Measurements from ENCODE around the gene OTOP2. TPM values are rescaled to one million over a fixed set of nuclear protein-coding genes. Genes with fewer than 3 reads are reported as not detected.
A peak's percentile ranks its signal among the peaks of the same experiment; 100 is the strongest.

OTOP2 gene
- total RNA-seq, 4 donors from 2014 or later = not detected

- H3K9me3 ChIP-seq = no peaks in the 10 kb centered on the region
- no peaks in the 10 kb centered on the region for H3K4me1 ChIP-seq
- H3K27ac ChIP-seq (replicated peaks in 1 of 4) = no peak overlapping the region
- H3K36me3 ChIP-seq = peaks cover 0 to 23% (median 17%) of the 10 kb centered on the region in 4 donors
- 95% methylated on average over 4 of the region's 4 CpGs for WGBS
- H3K4me3 ChIP-seq = no peak overlapping the region
- intact Hi-C loops (cut with DNase I) = loop anchor here (5.0 to 10.0 kb wide), 2 partner anchors 34 to 161 kb away; partner anchors contain the start of genes OTOP2 and USH1G
- H3K27me3 ChIP-seq = peaks cover 0 to 23% (median 0%) of the 10 kb centered on the region in 4 donors
- TF ChIP-seq POLR2AphosphoS5 (IDR thresholded peaks at IDR 0.05) = no peak
- TF ChIP-seq POLR2A (IDR thresholded peaks at IDR 0.05; ENCODE audit: low read depth) = no peak
- TF ChIP-seq CTCF (IDR thresholded peaks at IDR 0.05) = no peak
- TF ChIP-seq EP300 (IDR thresholded peaks at IDR 0.05) = no peak
- DNase-seq (ENCODE audit: extremely low spot score) = no peak
These were observed 32.0 kb downstream of the OTOP2 start for GRCh38 chr17:74956093-74956492.

DNA sequence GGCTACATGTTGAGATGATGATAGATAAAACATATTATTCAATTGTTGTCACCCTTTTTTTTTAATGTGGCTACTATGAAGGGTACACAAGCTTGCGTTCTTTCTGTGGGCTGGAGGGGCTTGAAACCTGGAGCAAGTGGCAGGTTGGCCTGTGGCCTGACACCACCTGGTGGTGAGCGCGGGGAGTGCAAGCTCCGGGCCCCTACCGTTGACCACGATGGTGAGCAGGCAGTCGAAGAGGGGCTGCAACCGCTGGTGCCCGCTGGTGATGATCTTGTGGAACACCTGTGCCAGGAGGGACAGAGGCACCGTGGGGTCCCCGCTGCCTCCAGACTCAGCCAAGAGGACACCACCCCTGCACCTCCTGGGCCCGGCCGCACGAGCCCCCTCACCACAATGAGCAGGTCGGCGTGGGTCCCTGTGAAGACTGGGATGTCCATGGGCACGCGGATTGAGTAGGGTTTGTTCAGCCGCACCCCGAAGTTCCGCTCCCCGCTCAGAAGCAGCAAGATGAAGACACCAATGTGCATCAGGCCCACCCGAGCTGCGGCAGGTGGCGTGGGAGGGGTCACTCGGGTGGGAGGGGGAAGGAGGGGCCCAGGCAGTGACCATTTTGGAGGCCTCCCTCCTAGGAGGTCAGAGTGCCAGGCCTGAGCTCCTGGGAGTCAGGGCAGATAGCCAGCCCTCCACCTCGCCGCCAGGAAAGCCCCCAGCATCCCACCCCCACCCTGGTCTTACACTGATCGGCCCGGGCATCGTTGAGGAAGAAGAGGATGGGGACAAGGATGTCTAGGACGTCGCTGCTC, 34.1 kb downstream of the OTOP2 start:
- WGBS = 23% methylated on average over 14 of the region's 33 CpGs
- no peaks in the 10 kb centered on the region for H3K9me3 ChIP-seq
- H3K36me3 ChIP-seq = peaks cover 0 to 16% (median 14%) of the 10 kb centered on the region in 4 donors
- H3K4me3 ChIP-seq = no peak overlapping the region
- peaks cover 0 to 8% (median 4%) of the 10 kb centered on the region in 4 donors for H3K4me1 ChIP-seq
- TF ChIP-seq POLR2AphosphoS5 (IDR thresholded peaks at IDR 0.05) (no peak), EP300 (IDR thresholded peaks at IDR 0.05) (no peak), POLR2A (IDR thresholded peaks at IDR 0.05; ENCODE audit: low read depth) (no peak), CTCF (IDR thresholded peaks at IDR 0.05) (peak; percentile 88 to 98 (median 90))
- no peak overlapping the region for H3K27ac ChIP-seq (replicated peaks in 1 of 4)
- no peak for DNase-seq (ENCODE audit: extremely low spot score)
- peaks cover 0 to 10% (median 0%) of the 10 kb centered on the region in 4 donors for H3K27me3 ChIP-seq
- intact Hi-C loops (cut with DNase I) = loop anchor here (5.0 to 10.0 kb wide), 2 partner anchors 36 to 163 kb away; partner anchors contain the start of genes OTOP2 and USH1G

DNA sequence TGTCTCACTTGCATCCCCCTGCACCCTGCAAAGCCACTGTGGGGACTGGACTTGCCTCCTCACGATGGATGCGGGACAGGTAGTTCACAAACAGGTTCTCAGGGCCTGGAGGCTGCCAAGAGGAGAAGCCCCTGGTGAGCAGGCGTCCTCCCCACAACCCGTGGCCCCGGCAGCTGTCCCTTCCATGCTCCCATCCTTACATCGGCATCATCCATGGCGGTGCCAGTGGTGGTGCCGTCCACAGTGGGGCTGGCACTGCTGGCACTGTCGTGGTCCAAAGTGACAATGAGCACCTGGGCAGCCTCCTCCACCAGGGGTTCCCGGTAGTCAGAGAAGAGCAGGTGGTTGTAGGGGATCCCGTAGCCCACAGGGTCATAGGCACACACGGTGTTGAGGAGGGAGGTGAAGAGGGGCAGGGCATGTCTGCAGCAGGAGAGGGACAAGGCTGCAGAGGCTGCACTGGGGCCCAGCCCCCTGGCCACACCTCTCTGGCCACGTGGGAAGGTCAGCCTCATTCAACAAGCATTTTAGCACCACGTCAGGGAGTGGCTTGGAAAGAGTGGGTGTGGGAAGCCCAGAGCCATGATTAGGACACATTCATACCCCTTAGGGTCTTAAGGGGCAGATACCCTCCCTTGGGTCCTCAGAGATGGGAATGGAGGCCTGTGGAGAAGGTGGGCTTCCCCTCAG, 35.9 kb downstream of the OTOP2 start:
- WGBS = 65% methylated on average over 11 of the region's 14 CpGs
- intact Hi-C loops (cut with DNase I) = loop anchor here (5.0 to 10.0 kb wide), 3 partner anchors 38 to 165 kb away; partner anchors contain the start of genes MRPL58, OTOP2 and USH1G
- no peak overlapping the region for H3K27ac ChIP-seq (replicated peaks in 1 of 4)
- H3K4me1 ChIP-seq = peaks cover 0 to 8% (median 4%) of the 10 kb centered on the region in 4 donors
- no peak for DNase-seq (ENCODE audit: extremely low spot score)
- no peak overlapping the region for H3K4me3 ChIP-seq
- no peaks in the 10 kb centered on the region for H3K9me3 ChIP-seq
- H3K27me3 ChIP-seq = peaks cover 0 to 7% (median 0%) of the 10 kb centered on the region in 4 donors
- H3K36me3 ChIP-seq = peaks cover 0 to 8% (median 6%) of the 10 kb centered on the region in 4 donors
- TF ChIP-seq CTCF (IDR thresholded peaks at IDR 0.05) = no peak
- TF ChIP-seq EP300 (IDR thresholded peaks at IDR 0.05) = no peak
- no peak for TF ChIP-seq POLR2A (IDR thresholded peaks at IDR 0.05; ENCODE audit: low read depth)
- no peak for TF ChIP-seq POLR2AphosphoS5 (IDR thresholded peaks at IDR 0.05)

DNA sequence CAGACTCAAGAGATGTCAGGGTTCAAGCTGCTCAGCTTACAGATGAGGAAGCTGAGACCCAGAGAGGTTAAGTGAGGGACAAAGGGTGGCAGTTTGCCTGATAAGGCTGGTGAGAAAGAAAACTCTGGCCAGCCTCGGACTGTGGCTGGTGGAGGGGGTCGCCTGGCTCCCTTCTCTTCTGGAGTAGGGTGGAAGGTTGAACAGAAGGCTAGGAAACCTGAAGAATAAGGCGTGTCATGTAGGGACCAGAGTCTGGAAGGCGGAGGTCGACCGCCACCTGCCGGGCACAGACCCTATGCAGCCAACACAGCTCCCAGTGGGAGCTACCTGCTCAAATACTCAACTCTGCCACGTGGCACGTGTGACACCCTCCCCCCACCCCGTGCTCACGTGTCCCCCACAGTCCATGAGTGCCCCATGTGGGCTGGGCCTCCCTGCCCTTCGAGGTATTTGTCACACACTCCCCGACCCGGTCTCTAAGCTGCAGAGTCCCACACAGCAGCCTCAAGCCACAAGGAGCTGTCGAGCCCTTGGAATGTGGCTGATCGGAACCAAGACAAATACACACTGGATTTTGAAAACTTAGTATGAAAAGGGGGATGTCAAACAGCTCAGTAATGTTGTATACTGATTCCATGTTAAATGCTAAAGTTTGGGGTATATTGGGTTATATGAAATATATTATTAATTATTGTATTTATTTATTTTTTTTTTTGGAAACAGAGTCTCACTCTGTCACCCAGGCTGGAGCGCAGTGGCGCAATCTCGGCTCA, 36.7 kb downstream of the OTOP2 start:
- 57% methylated on average over 17 of the region's 19 CpGs for WGBS
- no peak for TF ChIP-seq EP300 (IDR thresholded peaks at IDR 0.05)
- TF ChIP-seq CTCF (IDR thresholded peaks at IDR 0.05) = no peak
- no peak for TF ChIP-seq POLR2A (IDR thresholded peaks at IDR 0.05; ENCODE audit: low read depth)
- no peak for TF ChIP-seq POLR2AphosphoS5 (IDR thresholded peaks at IDR 0.05)
- intact Hi-C loops (cut with DNase I) = loop anchor here (5.0 kb wide), 1 partner anchor 52 kb away; the partner anchor contains the start of gene MRPL58

More for the DNA sequence above, 36.7 kb downstream of the OTOP2 start:
- Histone ChIP-seq H3K4me1 (peaks cover 0 to 8% (median 4%) of the 10 kb centered on the region in 4 donors), H3K27me3 (peaks cover 0 to 7% (median 0%) of the 10 kb centered on the region in 4 donors), H3K27ac (replicated peaks in 1 of 4) (no peak overlapping the region), H3K9me3 (no peaks in the 10 kb centered on the region), H3K4me3 (no peak overlapping the region), H3K36me3 (peaks cover 0 to 8% (median under 1%) of the 10 kb centered on the region in 4 donors)
- DNase-seq (ENCODE audit: extremely low spot score) = no peak

Data from esophagus muscularis mucosa (tissue), 4 donors.